Adipose tissue (tissue), 3 donors: Measurements from ENCODE around the gene CDC14A. TPM values are rescaled to one million over a fixed set of nuclear protein-coding genes. Genes with fewer than 3 reads are reported as not detected.
"Not testable (repeated sequence)": the region's sequence is repeated elsewhere in the genome, so short reads cannot be mapped to it uniquely, and the experiment has no call there.

ENCODE experiments used
- H3K27ac ChIP-seq: one replicate; pipeline ENCODE4 v1.5.1; 2013; ENCODE audit warnings: low read depth, low read length
- WGBS, 3 donors: extraction: QIAGEN DNeasy Blood & Tissue Kit; methylation state at CpG; one replicate each; pipeline ENCODE4 v1.1.7; 2013; 5-methylcytosine and 5-hydroxymethylcytosine counted together
- polyA plus RNA-seq, 3 donors: library from polyadenylated mRNA; stranded (reverse); fragments of 200-250 nt; gene quantifications; one replicate each; pipeline ENCODE4 v1.2.3, GENCODE V29; 2013
- donor health status: healthy with polysubstance abuse.
- donor health status: Bipolar disorder and iron deficiency.
- donor health status: healthy.

Gene CDC14A
- polyA plus RNA-seq, 3 donors: 1.4 to 3.0 (median 2.3) TPM

- H3K27ac ChIP-seq: not testable (repeated sequence)
- WGBS, 3 donors: 82 to 94% (median 93%) methylated on average over 1 of the region's 1 CpG
Observed at GRCh38 chr1:100326325-100326670, 26.0 kb upstream of the CDC14A start.

GRCh38 chr1:100328133-100328532 lies 24.2 kb upstream of the CDC14A start:
- 44 to 84% (median 55%) methylated on average over 1 of the region's 1 CpG for WGBS, 3 donors
- no peak overlapping the region for H3K27ac ChIP-seq

GRCh38 chr1:100331146-100331545 lies 21.2 kb upstream of the CDC14A start:
- not testable (repeated sequence) for H3K27ac ChIP-seq
- 35 to 40% (median 38%) methylated on average over 2 of the region's 2 CpGs for whole genome bisulfite sequencing, 3 donors

GRCh38 chr1:100332331-100332730 lies 20.0 kb upstream of the CDC14A start:
- H3K27ac ChIP-seq: no peak overlapping the region
- WGBS, 3 donors: 84 to 94% (median 85%) methylated on average over 9 of the region's 9 CpGs

- no peak overlapping the region for H3K27ac ChIP-seq
- 24 to 44% (median 27%) methylated on average over 1 of the region's 1 CpG for WGBS, 3 donors
Observed at GRCh38 chr1:100335436-100335835, 16.9 kb upstream of the CDC14A start.

- not testable (repeated sequence) for H3K27ac ChIP-seq
- 93 to 100% (median 97%) methylated on average over 5 of the region's 5 CpGs for WGBS, 3 donors
Observed at GRCh38 chr1:100337878-100338277, 14.4 kb upstream of the CDC14A start.

GRCh38 chr1:100339735-100340134 lies 12.6 kb upstream of the CDC14A start:
- 89 to 94% (median 91%) methylated on average over 5 to 6 of the region's 6 CpGs for WGBS, 3 donors
- not testable (repeated sequence) for H3K27ac ChIP-seq

- H3K27ac ChIP-seq: no peak overlapping the region
- 95 to 98% (median 96%) methylated on average over 1 of the region's 1 CpG for WGBS, 3 donors
Observed at GRCh38 chr1:100340494-100340893, 11.8 kb upstream of the CDC14A start.

- WGBS, 3 donors: 85 to 94% (median 91%) methylated on average over 2 of the region's 2 CpGs
- no peak overlapping the region for H3K27ac ChIP-seq
Observed at GRCh38 chr1:100342348-100342747, 10.0 kb upstream of the CDC14A start.

GRCh38 chr1:100343897-100344296 lies 8.4 kb upstream of the CDC14A start:
- H3K27ac ChIP-seq: no peak overlapping the region
- 43 to 82% (median 49%) methylated on average over 3 of the region's 3 CpGs for WGBS, 3 donors

- H3K27ac ChIP-seq: no peak overlapping the region
- 80 to 91% (median 89%) methylated on average over 2 of the region's 2 CpGs for WGBS, 3 donors
Observed at GRCh38 chr1:100344774-100345173, 7.5 kb upstream of the CDC14A start.

- no peak overlapping the region for H3K27ac ChIP-seq
- WGBS, 3 donors: 78 to 96% (median 95%) methylated on average over 2 of the region's 2 CpGs
Observed at GRCh38 chr1:100346387-100346786, 5.9 kb upstream of the CDC14A start.

GRCh38 chr1:100347009-100347966 lies 5.0 kb upstream of the CDC14A start:
- H3K27ac ChIP-seq: no peak overlapping the region
- WGBS, 3 donors: 71 to 76% (median 72%) methylated on average over 5 of the region's 5 CpGs

- H3K27ac ChIP-seq: no peak overlapping the region
- WGBS, 3 donors: 90 to 96% (median 92%) methylated on average over 9 of the region's 9 CpGs
Observed at GRCh38 chr1:100348549-100349144, 3.7 kb upstream of the CDC14A start.

- H3K27ac ChIP-seq: no peak overlapping the region
- WGBS, 3 donors: 79 to 91% (median 83%) methylated on average over 4 of the region's 4 CpGs
Observed at GRCh38 chr1:100349246-100349645, 3.1 kb upstream of the CDC14A start.

- no peak overlapping the region for H3K27ac ChIP-seq
- 74 to 81% (median 80%) methylated on average over 10 of the region's 10 CpGs for WGBS, 3 donors
Observed at GRCh38 chr1:100350787-100351094, 1.6 kb upstream of the CDC14A start.

- 2 to 5% (median 2%) methylated on average over 36 of the region's 36 CpGs for WGBS, 3 donors
- H3K27ac ChIP-seq: no peak overlapping the region
Observed at GRCh38 chr1:100351095-100351887, 1.0 kb upstream of the CDC14A start.

- 1 to 3% (median 1%) methylated on average over 28 of the region's 28 CpGs for WGBS, 3 donors
- H3K27ac ChIP-seq: no peak overlapping the region
Observed at GRCh38 chr1:100353071-100353801, 930 bp downstream of the CDC14A start.
